HG02623 (cell line): ENCODE data around the gene PKP4.

Source experiments
- ATAC-seq: cut with Tn5 transposase; IDR thresholded peaks from one replicate; pipeline ENCODE4 v1.9.1; 2021; ENCODE audit warnings: moderate library complexity; ENCODE audit not compliant: unreplicated experiment

PKP4 gene

GRCh38 chr2:158712791-158713522, 256.2 kb downstream of the PKP4 start:
- ATAC-seq, result no peak

GRCh38 chr2:158713523-158714138, 256.9 kb downstream of the PKP4 start:
- ATAC-seq, result no peak

DNA sequence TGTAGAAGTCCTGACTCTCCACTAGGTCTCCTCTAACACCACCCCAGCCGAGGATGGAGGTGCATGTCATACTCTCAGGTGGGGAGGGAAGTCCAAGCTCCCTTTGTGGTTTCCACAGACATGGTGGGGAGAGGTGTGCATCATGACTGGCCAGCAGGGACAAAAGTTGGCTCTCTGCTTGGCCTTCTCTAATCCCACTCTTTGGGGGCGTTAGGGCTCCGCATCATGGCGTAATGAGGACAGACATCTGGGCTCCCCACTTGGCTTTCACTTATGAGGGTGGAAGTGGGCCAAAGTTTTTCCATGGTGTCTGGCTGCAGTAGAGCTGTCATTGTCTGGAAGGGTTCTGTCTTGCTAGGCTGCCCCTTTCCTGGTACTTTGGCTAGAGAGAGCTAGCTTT, 257.7 kb downstream of the PKP4 start:
- no peak for ATAC-seq

DNA sequence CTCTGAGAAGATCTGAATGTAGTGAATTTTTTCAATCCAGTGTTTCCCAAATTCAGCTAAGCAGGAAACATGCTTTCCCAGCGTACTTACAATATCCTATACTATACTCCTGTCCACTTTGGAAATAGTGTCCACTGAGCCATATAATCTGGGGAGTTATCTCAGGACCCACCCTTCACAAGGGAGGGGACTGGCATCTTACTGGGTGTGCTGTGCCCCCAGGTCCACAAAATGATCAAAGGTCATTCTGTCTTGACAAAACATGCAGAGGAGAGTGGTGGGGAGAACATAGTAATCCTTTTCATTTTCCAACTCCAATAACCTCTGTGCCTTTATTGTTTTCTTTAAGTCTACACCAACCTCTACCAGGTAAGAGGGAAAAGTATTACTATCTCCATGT, 258.6 kb downstream of the PKP4 start:
- no peak for ATAC-seq

DNA sequence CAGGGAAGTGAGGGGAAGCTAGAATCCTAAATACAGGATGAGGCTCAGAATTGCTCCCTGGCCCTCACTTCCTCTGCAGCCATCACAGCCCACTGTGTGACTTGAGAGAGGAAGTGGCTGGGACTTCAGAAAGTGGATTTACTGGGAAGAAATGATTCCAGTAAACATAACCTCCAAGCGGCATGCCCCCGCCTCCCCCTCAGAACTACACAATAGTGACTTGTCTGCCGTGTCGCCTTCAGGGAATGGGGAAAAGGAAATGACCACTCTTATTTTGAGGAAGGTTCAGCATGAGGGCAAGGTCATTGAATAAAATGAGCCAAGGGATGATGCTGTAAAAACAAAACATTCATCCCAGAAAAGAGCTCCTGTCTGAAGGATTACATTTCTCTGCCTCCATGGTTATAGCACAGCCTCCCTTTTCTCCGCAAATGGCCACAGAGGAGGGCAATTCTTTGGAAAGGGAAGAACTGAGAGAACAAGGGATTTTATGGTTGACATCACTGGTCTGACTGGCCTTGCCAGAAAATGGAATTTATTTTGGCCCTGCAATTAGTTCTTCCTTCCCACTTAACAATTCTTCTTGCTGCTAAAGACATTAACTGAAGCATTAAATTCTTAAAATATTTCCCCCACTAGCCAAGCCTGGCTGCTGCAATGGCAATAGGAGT, 259.5 kb downstream of the PKP4 start:
- no peak for ATAC-seq

DNA sequence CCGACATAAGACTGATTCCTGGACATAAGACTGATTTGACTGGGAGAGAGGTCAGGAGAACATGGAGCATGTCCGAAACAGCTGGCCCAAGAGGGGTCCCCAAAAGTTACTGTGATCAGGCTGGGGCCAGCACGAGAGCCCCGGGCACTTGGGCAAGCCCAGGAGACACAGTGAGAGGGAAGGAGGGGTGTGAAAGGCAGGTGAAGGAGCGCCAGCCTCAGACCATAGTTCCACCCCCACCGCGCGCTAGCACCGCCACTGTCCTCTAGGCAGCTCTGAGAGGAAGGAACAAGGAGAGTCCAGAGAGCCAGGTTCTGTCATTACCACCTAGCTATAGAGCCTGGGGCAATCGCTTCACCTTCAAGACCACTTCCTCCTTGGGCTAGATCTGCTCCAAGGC, 260.2 kb downstream of the PKP4 start:
- no peak for ATAC-seq

DNA sequence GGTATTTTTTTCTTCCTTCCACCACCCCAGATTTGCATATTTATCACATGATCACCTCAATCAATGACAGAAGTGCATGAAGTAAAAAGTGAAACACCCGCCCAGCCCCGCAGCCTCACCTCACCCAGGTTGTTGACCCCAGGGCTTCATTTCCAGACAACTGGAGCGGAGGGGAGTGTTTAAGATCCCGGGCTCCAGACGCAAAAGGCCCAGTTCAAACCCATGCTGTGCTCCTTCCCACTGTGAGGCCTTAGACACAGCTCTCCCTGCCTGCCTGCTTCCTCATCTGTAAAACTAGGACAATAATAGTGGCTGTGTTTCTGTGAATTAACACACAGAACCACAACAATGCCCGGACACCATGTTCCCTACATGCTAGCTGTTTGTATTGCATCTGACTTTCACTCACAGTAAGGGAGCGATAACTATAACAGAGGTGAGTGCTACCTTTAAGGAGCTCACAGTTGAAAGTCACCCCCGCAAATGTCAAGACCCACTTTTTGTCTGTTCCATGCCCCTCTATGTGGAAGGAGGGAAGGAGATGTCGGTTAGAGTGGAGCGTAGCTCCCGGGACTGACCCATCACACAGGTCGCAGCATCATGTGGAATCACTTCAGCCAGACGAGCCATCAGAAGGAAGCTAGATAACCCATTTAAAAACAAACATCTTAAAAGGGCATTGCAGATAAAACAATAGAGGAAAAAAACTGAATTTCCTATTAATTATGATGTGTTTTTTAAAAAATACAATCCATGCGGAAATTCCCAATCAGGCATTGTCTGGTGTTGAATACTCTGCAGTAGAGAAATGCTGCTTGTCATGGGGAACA, 260.8 kb downstream of the PKP4 start:
- no peak for ATAC-seq

DNA sequence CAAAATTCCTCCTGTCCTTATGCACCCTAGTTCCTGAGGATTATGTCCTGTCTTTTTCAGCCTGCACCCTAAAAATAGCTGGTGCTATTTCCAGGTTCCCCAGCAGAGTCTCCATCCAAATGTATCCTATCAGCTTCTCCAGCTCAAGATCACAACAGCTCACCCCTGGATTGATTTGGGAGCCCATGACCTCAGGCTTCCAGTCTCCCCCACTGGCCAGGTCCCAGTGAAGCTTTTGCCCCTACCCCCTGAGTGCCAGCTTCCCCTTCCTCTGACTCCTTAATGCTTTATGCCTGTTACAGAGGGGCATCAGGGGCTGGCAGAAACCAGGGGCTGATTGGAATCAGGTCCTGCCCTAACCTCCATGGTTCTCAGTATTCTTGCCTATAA, 261.4 kb downstream of the PKP4 start:
- no peak for ATAC-seq

GRCh38 chr2:158718851-158719250, 262.1 kb downstream of the PKP4 start:
- no peak for ATAC-seq

GRCh38 chr2:158719403-158719802, 262.7 kb downstream of the PKP4 start:
- no peak for ATAC-seq

GRCh38 chr2:158722266-158723105, 265.7 kb downstream of the PKP4 start:
- no peak for ATAC-seq

GRCh38 chr2:158723181-158723838, 266.6 kb downstream of the PKP4 start:
- ATAC-seq, result no peak

DNA sequence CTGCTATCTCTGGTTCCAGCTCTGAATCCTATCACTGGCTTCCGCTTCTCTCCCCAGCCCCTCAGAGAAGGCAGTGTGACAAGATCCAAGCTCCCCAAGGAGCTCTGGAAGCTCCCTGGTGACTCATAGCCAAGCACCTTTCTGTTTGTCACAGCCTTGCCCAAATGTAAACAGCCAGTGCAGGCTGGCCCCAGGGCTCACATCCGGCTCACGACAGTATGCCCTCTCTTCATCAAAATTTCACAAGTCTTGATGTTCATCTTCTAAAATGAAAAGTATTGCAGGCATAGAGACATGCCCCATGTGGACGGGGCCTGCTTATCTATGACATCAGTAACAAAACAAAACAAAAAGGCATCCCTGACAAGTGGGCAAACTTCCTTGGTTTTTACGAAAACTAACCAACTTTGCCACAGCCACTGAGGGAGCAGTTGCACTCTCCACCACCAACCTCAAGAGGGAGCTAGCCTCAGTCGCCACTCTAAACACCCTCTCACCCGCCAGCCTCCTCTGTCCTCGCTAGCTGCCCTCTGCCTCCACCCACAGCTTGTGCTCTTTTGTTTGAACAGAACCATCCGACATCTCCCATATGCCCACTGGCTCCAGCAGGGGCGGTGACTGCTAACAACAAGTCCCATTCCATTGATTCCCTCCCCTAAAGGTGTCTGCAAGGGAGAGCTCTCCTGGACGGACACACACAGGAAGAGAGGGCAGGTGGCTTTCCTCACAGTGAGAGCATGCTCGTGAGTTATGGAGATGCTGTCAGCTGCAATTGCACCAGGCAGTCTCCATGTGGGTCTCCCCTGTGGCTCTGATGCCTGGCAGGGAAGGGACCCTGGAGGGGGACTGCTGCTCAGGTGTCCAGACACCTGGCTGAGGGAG, 267.4 kb downstream of the PKP4 start:
- no peak for ATAC-seq

DNA sequence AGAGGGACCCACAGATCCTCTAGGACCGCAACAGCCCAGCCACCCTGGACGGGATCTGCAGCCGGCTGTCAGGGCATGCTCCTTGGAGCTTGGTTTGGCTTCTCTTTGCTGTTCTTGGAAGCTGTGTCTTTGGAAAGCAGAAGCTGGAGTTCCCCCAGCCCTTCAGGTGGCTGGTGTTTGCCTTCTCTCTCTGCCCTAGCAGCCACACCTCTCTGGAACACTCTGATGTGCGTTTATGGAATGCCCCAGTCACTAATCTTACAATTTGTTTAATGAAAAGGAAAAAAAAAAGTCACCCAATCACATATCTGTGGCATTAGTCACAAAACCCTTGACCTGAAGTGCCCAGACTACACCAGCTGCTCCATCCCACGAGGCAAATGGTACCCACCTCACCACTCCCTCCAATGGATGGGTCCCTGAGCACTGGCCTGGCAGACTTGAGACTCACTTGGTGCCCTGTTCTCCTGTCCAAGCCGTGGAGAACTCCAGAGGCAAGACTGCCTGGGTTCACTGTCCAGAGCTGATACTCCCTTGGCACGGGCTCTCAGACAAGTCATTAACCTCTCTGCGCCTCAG, 268.1 kb downstream of the PKP4 start:
- ATAC-seq, result no peak

DNA sequence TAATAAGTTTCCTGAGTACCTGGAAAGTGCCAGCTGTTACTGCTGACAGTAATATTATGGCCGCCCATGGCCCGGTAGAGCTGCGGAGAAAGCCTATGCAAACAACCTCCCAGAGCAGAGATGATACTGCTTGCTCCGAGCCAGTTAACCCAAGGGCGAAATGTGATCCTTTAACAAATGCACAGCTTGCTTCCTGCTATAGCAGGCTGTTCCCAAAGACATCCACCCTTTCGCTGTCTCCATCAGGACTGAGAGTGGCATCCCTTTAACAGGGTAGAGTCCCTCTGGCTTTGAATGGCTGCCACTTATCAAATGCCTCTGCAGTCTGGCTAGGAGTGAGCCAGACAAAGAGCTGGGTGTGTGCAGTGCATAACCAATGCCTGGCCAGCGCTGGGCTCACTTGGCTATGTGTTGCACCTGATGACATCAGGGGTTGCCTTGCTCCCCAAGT, 268.7 kb downstream of the PKP4 start:
- no peak for ATAC-seq

DNA sequence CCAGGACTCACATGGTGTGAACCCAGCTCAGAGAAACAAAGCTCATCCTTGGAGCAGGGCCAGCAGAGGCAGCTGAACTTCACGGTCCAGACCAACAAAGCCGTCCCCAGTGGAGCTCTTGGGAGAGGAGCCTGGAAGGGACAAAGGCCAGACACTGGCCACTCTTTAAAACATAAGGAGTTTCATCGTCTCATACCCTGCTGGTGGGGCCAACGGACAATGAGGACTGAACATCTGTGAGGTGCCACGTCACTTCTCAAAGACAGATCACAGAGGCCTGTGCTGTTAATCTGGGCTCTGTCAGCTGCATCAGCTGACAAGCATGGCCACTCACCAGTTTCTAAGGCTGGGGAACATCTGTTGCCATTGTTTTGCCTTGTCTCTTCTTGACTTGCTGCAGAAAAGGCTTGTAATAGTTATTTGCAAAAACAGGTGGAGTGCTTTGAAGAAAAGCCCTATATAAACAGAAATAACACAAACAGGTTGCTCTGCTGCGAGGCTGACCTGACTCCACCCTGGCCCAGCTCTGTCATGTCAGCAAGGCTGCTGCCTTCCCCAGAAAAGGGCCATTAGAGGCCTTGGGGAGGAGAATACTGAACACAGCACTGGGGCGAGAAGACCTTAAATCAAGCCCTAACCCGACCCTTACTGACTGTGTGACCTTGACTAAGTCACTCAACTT, 270.3 kb downstream of the PKP4 start:
- no peak for ATAC-seq

- ATAC-seq, result no peak
Observed at GRCh38 chr2:158728422-158728821, 271.7 kb downstream of the PKP4 start.

DNA sequence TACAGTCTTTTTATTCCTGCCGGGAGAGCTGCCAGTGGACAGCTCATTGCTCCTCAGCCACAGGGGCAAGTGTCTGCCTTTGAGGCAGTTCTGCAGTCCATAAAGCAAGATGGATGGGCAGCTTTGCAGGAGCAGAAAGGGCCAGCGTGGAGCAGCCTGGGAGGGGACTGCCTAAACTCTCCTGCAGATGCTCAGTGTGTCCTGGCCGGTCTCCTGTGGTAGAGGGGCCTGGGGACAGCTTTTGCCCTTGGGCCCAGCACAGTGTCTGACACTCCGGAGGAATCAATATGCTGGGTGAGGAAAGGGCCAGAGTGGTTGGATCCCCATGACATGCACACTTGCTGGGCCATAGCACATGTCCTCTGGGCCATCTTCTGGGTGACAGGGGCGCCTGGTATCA, 272.7 kb downstream of the PKP4 start:
- no peak for ATAC-seq
